PC-3 (cell line): ENCODE measurements around the gene AP2M1. TPM values are rescaled to one million over a fixed set of nuclear protein-coding genes. Genes with fewer than 3 reads are reported as not detected.

Experiments
- ATAC-seq: fragments of 200-7000 bp; cut with Tn5 transposase; 2 replicates; pipeline ENCODE4 v1.9.1; 2020; ENCODE audit warnings: mild to moderate bottlenecking, moderate library complexity
- BruUV-seq: library from RNA; stranded (reverse); fragments of 400-500 nt; replicated peaks from 2 replicates; lab custom pipeline; 2021; lab: Mats Ljungman, UMichigan
- CTCF ChIA-PET: fragments of 300-600 bp; sonication (Branson Sonifier 250); formaldehyde crosslinking; loops from one replicate; lab custom pipeline; 2022; ENCODE audit warnings: antibody characterized with exemption; lab: Charles Lee
- POLR2A ChIA-PET: fragments of 300-600 bp; sonication (Branson Sonifier 250); formaldehyde crosslinking; loops from one replicate; lab custom pipeline; 2022; ENCODE audit warnings: antibody characterized with exemption; ENCODE audit not compliant: unreplicated experiment; lab: Charles Lee
- DNase-seq: peaks from one replicate; pipeline ENCODE4 v3.0.0-alpha.2; 2015
- H2AFZ ChIP-seq: fragments of 300-600 bp; sonication (generic); 2 replicates; pipeline ENCODE4 v1.6.0; 2016; ENCODE audit warnings: antibody characterized with exemption, low read length
- H3F3A ChIP-seq: fragments of 300-600 bp; sonication (generic); one replicate; pipeline ENCODE4 v1.6.0; 2017; ENCODE audit warnings: antibody characterized with exemption, low read length, control low read depth, mild to moderate bottlenecking; ENCODE audit not compliant: unreplicated experiment
- H3K27ac ChIP-seq: fragments of 300-600 bp; sonication (generic); 2 replicates; pipeline ENCODE4 v1.5.1; 2016; ENCODE audit warnings: mild to moderate bottlenecking, low read length
- H3K27me3 ChIP-seq: fragments of 300-600 bp; sonication (generic); 2 replicates; pipeline ENCODE4 v1.6.1; 2016; ENCODE audit warnings: low read length, mixed read lengths
- H3K36me3 ChIP-seq: fragments of 300-600 bp; sonication (generic); 2 replicates; pipeline ENCODE4 v1.6.1; 2016; ENCODE audit warnings: low read depth, mixed run types, low read length, mixed read lengths
- H3K4me1 ChIP-seq: fragments of 300-600 bp; sonication (generic); 2 replicates; pipeline ENCODE4 v1.5.1; 2016; ENCODE audit warnings: low read length; ENCODE audit not compliant: insufficient read depth
- H3K4me2 ChIP-seq: fragments of 300-600 bp; sonication (generic); 2 replicates; pipeline ENCODE4 v1.6.0; 2016; ENCODE audit warnings: low read length
- H3K4me3 ChIP-seq: fragments of 300-600 bp; sonication (generic); 2 replicates; pipeline ENCODE4 v1.5.1; 2016; ENCODE audit warnings: mild to moderate bottlenecking, low read length, mixed read lengths
- H3K79me2 ChIP-seq: fragments of 300-600 bp; sonication (generic); 2 replicates; pipeline ENCODE4 v1.6.1; 2017; ENCODE audit warnings: low read length, mixed read lengths
- H3K9ac ChIP-seq: fragments of 300-600 bp; sonication (generic); 2 replicates; pipeline ENCODE4 v1.6.0; 2016; ENCODE audit warnings: mild to moderate bottlenecking, low read length
- H3K9me2 ChIP-seq: fragments of 300-600 bp; sonication (generic); replicated peaks from 2 replicates; pipeline ENCODE4 v1.6.1; 2016; ENCODE audit warnings: mixed run types, low read length, mixed read lengths
- H3K9me3 ChIP-seq: fragments of 300-600 bp; sonication (generic); 2 replicates; pipeline ENCODE4 v1.6.1; 2016; ENCODE audit warnings: low read length, mixed read lengths
- H4K20me1 ChIP-seq: fragments of 300-600 bp; sonication (generic); 2 replicates; pipeline ENCODE4 v1.6.1; 2016; ENCODE audit warnings: low read length, mixed read lengths
- CTCF ChIP-seq: fragments of 300-600 bp; sonication (generic); conservative IDR thresholded peaks from 2 replicates; pipeline ENCODE4 v1.5.1; 2017; ENCODE audit warnings: antibody characterized with exemption, low read depth, mild to moderate bottlenecking, low read length
- EZH2 ChIP-seq: fragments of 300-600 bp; sonication (generic); IDR thresholded peaks from one replicate; pipeline ENCODE4 v1.6.1; 2017; ENCODE audit warnings: antibody characterized with exemption, mild to moderate bottlenecking, low read length; ENCODE audit not compliant: unreplicated experiment
- EZH2phosphoT487 ChIP-seq: fragments of 300-600 bp; sonication (generic); IDR thresholded peaks from 2 replicates; pipeline ENCODE4 v1.6.1; 2018; ENCODE audit warnings: mild to moderate bottlenecking, antibody characterized with exemption, low read length, borderline replicate concordance
- intact Hi-C: fragments of 100-400 bp; cut with micrococcal nuclease; formaldehyde crosslinking; loops from 2 replicates; pipeline ENCODE4 v1.9.0; 2023
- total RNA-seq: library from RNA; depleted of rRNA; stranded (reverse); fragments of >200 nt; gene quantifications from 2 replicates; pipeline ENCODE4 v1.2.3, GENCODE V29; 2014

AP2M1 gene
- total RNA-seq, 1 experiment from 2014 or later: 522 TPM

GRCh38 chr3:184177331-184177731 lies 2.7 kb downstream of the AP2M1 start:
- peak overlapping the region; percentile 62 for H3K27ac ChIP-seq
- H3K4me1 ChIP-seq: peaks cover 40% of the 10 kb centered on the region
- no peak for DNase-seq
- H3K79me2 ChIP-seq: peaks cover 52% of the 10 kb centered on the region
- intact Hi-C loops: no loop called here
- ChIA-PET POLR2A (no interaction called here), CTCF (interaction anchor here (1.0 kb wide), 1 partner anchor 51 kb away, joined by 3 read pairs; no protein-coding TSS in a partner anchor)
- no TSS peak for BruUV-seq
- H3F3A ChIP-seq: no peaks in the 10 kb centered on the region
- H3K4me3 ChIP-seq: peak overlapping the region; percentile 89
- H2AFZ ChIP-seq: no peak overlapping the region
- no peaks in the 10 kb centered on the region for H3K9me3 ChIP-seq
- H3K27me3 ChIP-seq: no peaks in the 10 kb centered on the region
- H3K4me2 ChIP-seq: peak overlapping the region; percentile 97
- H4K20me1 ChIP-seq: peaks cover 18% of the 10 kb centered on the region
- H3K9ac ChIP-seq: peak overlapping the region; percentile 97; the same call in 1 of the 2 replicates
- no peak for TF ChIP-seq CTCF
- TF ChIP-seq EZH2: no peak
- TF ChIP-seq EZH2phosphoT487: no peak
- ATAC-seq: no peak
- H3K36me3 ChIP-seq: peaks cover 54% of the 10 kb centered on the region
- H3K9me2 ChIP-seq: no peaks in the 10 kb centered on the region

GRCh38 chr3:184177767-184178306 lies 3.2 kb downstream of the AP2M1 start:
- no peak for ATAC-seq
- TF ChIP-seq EZH2: no peak
- no peak for TF ChIP-seq CTCF
- TF ChIP-seq EZH2phosphoT487: no peak
- peaks cover 18% of the 10 kb centered on the region for H4K20me1 ChIP-seq
- H3K4me2 ChIP-seq: peak overlapping the region; percentile 97; the same call in 1 of the 2 replicates
- intact Hi-C loops: no loop called here
- peaks cover 59% of the 10 kb centered on the region for H3K36me3 ChIP-seq
- H3K9me2 ChIP-seq: no peaks in the 10 kb centered on the region
- no TSS peak for BruUV-seq
- ChIA-PET POLR2A (no interaction called here), CTCF (no interaction called here)
- no peak overlapping the region for H3K4me3 ChIP-seq
- no peak overlapping the region for H3K27ac ChIP-seq
- H3K9ac ChIP-seq: no peak overlapping the region
- no peaks in the 10 kb centered on the region for H3F3A ChIP-seq
- H3K4me1 ChIP-seq: peaks cover 38% of the 10 kb centered on the region
- no peak for DNase-seq
- H3K79me2 ChIP-seq: peaks cover 52% of the 10 kb centered on the region
- no peaks in the 10 kb centered on the region for H3K27me3 ChIP-seq
- no peak overlapping the region for H2AFZ ChIP-seq
- no peaks in the 10 kb centered on the region for H3K9me3 ChIP-seq

GRCh38 chr3:184178521-184179138 lies 4.0 kb downstream of the AP2M1 start:
- Histone ChIP-seq H3K9me2 (no peaks in the 10 kb centered on the region), H3K4me1 (peaks cover 38% of the 10 kb centered on the region), H3K9ac (no peak overlapping the region), H3F3A (no peaks in the 10 kb centered on the region), H3K9me3 (no peaks in the 10 kb centered on the region), H2AFZ (no peak overlapping the region), H4K20me1 (peaks cover 18% of the 10 kb centered on the region), H3K36me3 (peaks cover 67% of the 10 kb centered on the region), H3K4me2 (peak overlapping the region; percentile 5; the same call in 1 of the 2 replicates), H3K27ac (no peak overlapping the region), H3K27me3 (no peaks in the 10 kb centered on the region), H3K79me2 (peaks cover 52% of the 10 kb centered on the region), H3K4me3 (no peak overlapping the region)
- CTCF ChIA-PET: no interaction called here
- TF ChIP-seq EZH2phosphoT487 (no peak), CTCF (no peak), EZH2 (no peak)
- no peak for DNase-seq
- no TSS peak for BruUV-seq
- POLR2A ChIA-PET: no interaction called here
- intact Hi-C loops: no loop called here
- no peak for ATAC-seq
